GM18907 (cell line): Measurements from ENCODE around the gene HAUS7.
A peak's percentile ranks its signal among the peaks of the same experiment; 100 is the strongest.

Experiments
- ATAC-seq: cut with Tn5 transposase; IDR thresholded peaks from one replicate; pipeline ENCODE4 v1.9.1; 2021; ENCODE audit warnings: mild to moderate bottlenecking, moderate library complexity; ENCODE audit not compliant: unreplicated experiment

The HAUS7 gene

DNA sequence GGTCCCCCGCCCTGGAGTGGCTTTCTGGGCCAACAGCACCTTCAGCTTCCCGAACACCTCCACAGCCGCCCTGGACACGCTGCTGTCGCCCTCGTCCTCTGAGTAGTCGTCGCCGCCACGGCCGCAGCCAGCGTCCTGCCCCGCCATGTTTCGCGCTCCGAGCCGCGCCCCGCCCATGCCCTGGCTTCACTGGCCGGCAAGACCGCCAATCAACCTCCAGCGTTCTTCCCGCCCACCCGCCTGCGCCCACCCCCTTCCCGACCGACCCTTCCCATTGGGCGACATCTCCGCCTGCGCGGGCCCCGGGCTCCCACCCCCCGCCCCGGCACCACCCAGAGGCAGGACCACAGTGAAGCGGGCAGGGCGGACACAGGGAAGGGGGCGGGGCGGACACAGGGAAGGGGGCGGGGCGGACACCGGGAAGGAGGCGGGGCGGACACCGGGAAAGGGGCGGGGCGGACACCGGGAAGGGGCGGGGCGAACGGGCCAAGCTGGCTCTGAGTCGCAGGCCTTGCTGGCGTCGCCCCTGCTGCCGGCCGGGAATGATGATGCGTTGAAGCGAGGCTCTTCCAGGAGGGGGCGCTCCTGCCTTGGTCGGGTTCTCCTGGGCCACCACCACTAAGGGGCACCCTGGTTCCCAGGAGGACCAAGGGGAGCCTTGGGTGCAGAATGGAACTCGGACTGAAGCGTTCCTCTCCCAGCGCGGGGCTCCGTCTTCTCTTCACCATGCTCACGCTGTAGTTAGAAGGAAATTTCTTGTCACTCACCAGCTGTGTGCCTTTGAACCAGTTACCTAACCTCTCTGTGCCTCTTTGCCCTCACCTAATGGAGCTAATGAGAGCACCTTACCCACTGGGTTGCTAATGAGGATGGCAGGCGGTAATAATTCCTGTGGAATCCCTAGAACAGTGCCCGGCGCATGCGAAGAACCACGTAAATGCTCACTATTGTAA is at the start of gene HAUS7:
HAUS7 (minus strand) TSS at position 166 of the 953 bp plus-strand sequence; CDS start at position 147, 19 bp downstream.
- ATAC-seq, result peak; percentile 75

DNA sequence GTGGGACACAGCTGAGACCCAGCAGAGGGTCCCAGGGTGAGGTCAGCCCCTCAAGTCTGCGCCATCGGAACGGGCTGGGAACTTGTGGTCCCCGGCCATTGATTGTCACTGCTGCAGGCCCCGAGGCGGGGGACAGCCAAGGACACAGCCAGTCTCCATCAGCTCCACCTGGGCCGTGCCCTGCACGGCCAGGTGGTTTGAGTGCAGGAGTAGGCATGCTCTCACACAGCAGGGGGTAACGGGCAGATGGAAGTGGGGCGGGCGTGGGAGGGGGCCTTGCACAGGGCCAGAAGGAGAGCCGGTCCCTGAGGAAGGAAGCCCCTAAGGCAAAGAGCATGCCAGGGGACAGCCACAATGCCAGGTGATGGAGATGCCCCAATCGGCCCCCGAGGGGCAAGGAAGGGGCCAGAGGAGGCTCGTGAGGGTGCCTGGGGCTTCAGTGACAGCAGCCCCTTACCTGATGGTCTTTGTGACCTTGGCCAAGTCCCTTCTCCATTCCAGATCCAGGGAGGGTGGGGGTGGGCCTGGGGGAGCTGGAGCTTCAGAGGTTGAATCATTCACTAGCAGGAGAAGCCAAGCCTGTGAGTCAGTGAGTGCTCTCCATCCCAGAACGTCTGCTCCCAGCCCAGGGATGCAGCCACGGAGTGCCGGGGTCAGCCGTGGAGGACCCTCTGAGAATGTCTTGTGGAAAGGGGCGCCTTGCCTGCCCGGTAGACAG is 49.4 kb upstream of the HAUS7 start:
- no peak for ATAC-seq

DNA sequence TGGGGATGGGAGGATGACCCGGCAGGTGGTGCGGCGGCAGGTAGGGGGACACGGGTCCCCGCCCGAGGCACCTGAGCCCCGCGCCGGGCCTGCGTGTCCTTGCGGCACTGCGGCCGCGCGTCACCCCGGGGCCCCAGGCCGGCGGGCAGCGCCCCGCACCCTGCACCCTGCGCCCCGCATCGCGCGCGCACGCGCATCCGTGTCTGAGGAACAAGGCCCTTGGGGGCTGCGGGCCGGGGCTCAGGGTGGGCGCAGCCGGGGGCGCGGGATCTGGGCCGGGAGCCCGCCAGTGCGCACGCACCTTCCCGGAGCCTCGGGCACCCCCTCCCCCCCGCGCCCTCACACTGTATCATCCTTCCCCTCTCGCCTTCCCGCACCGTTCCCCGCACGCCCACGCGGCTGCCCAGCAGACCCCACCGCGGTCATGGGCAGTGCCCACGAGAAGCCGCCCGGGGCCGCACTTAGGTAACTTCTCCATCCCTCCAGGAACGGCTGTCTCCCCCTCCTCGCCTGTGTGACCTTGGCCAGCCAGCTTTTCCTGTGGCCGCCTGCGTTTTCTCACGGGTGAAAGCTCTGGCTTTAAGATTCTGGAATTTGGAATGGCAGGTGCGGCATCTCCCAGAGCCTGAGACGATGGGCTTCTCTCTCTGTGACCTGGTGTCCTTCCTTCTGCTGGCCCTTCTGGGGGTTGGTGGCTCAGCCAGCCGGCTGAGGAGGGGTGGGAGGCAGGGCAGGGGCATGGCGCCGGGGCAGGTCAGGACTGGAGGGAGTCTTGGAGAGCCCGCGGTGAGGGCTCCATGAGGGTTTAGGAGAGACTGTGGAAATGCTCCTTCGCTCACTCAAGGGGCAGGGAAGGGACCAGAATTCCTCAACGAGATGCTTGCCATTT is 47.8 kb upstream of the HAUS7 start:
- no peak for ATAC-seq

DNA sequence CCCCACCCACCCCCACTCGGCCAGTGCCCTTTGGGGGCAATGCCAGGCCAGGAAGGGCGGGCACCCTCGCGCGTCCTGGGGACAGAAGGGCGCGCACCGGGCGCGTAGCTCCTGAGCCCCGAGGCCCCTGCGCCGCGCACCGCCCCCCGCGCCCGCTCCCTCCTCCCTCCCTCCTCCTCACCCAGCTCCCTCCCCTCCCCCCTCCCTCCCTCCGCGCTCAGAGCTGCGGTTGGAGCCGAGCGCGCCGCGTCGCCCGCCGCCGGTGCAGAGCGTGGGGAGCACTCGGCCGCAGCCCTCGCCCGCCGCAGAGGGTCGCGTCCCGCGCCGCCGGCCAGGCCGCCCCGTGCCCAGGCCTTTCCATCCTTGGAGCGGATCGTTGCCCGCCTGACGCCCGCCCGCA is 47.0 kb upstream of the HAUS7 start, which contains the start of gene ATP2B3:
ATP2B3 (plus strand) TSS at position 220 of the 400 bp plus-strand sequence. CDS start 18,606 bp downstream, outside the sequence.
- ATAC-seq, result no peak

DNA sequence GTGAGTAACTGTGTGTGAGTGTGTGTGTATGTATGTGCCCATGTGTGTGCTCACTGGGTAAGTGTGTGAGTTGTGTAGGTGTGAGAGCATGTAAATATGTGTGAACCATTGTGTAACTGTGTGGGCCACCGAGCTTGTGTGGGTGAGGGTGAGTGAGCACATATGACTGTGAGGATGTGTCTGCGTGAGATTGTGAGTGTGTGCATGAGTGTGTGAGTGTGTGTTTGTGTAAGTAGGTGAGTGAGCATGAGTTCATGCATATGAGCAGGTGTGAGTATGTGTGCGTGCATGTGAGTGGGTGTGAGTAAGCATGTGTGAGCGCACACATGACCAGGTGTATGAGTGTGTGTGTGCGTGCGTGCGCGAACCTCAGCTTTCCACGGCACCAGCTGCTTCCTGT is 45.7 kb upstream of the HAUS7 start:
- no peak for ATAC-seq

DNA sequence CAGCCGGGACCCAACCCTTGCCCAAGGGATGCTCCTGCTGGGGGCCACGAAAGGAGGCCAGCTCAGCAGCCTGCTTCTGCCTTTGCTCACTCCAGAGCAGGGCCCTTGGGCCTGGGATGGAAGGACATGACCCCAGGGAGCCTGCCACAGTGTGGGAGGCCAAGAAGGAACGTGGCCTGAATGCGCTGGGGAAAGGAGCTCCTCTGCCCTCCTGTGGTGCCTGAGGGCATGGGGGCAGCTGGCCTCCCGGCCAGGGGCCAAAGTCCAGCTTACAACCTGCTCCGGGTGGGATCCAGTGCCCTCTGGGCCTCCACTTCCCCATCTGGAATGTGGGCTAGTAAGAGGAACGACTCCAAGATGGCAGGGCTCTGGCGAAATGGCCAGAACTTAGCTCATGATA is 45.1 kb upstream of the HAUS7 start:
- no peak for ATAC-seq

DNA sequence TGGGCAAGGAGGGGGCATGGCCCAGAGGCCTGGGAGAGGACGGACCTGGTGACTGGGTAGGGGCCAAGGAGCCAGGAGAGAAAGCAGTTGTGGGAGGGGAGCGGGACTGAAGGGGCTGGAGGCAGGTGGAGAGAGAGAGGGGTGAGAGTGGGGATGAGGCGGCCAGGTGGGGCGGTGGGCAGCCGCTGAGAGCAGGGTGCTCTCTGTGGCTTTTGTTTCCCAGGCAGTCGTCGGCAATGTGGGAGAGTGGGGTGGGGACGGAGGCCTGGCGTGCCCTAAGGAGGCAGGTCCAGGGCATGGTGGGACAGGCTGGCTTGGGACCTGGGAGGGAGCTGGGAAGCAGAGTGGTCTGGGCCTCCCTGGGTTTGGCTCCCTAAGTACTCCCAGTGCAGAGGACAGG is 43.9 kb upstream of the HAUS7 start:
- ATAC-seq, result no peak

DNA sequence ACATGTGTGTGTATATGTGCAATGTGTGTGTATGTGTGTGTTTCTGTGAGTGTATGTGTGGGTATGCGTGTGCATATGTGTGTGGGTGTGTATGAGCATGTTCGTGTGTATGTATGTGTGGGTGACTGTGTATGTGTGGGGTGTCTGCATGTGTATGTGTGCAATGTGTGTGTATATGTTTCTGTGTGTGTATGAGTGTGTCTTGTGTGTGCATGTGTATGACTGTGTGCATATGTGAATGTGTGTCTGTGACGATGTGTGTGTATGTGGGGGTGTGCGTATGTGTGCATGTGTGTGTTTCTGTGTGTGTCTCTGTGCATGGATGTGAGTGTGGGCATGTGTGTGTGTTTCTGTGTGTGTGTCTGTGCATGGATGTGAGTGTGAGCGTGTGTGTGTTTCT is 42.9 kb upstream of the HAUS7 start:
- no peak for ATAC-seq

DNA sequence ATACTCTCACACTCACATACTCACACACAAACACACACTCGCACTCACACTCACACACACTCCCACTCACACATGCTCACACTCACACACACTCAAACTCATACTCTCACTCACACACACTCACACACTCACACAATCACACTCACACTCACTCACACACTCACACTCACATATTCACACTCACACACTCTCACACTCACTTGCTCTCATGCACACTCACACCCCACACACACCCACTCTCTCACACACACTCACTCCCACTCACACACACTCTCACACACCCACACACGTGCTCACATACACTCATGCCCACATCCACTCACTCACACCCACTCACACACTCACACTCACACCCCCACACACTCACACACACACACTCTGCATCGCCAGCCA is 42.1 kb upstream of the HAUS7 start:
- no peak for ATAC-seq

DNA sequence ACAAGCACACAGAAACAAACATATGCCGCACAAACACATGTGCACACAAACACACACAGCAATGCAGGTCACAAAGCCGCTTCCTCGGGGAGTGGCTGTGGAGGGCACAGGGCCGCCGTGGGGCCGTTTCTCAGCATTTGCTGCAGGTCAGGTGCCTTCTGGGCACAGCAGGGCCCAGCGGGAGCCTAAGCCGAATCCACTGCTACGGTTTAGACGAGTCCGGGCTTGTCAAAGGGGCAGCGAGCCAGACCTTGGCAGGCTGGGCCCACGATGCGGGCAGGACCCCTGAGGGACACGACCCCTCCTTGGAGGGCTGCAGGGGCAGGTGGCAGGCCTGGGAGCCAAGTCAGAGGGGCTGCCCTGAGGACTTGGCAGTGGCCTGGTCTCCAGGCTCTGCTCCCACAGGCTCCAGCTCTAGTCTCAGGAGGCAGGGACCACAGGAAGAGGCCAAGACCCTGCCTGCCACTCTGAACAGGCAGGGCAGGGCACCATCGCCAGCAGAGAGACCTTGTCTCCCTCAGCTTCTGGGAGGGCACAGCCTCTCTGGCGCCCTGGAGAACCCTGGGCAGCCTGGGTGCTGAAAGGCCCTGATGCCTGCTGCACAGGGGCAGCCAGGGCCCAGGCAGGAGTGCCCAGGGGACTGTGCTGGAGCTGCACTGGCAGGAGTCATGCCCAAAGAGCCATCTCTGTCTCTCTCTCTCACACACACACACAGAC is 41.6 kb upstream of the HAUS7 start:
- ATAC-seq, result no peak

DNA sequence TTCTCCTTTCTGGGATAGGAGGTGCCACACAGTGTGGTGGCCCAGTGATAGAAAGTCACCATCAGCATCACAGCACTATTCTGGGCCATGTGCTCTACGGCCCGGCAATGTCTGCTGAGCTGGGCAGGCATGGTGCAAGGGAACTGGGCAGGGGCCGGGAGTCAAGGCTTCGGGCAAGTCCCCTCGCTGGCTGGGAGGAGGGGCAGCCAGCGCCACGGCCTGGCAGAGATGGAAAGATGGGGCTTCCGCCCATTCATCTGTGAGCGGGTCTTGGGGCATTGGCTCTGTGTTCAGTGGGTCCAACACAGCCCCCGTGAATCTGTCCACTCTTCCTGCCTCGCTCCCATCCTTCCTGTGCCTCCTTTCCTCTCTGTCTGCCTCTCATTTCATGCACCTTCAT is 40.0 kb upstream of the HAUS7 start:
- no peak for ATAC-seq

DNA sequence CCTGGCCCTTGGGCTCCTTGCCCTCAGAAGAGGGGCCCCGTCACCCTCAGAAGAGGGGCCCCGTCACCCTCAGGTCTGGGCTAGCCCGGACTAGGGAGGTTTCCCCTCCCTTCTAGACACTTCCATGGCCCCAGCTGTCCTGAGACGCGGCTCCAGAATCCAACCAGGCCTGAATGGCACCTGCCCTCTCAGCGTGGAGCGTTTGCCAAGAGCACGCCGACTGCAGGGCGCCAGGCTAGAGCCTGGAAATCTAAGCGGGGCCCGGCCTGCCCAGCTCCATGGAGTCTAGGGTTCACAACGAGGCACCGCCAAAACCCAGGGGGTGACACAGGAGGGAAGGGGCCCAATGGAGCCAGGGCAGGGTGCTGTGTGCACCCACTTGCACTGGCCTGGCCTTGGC is 39.2 kb upstream of the HAUS7 start:
- no peak for ATAC-seq

DNA sequence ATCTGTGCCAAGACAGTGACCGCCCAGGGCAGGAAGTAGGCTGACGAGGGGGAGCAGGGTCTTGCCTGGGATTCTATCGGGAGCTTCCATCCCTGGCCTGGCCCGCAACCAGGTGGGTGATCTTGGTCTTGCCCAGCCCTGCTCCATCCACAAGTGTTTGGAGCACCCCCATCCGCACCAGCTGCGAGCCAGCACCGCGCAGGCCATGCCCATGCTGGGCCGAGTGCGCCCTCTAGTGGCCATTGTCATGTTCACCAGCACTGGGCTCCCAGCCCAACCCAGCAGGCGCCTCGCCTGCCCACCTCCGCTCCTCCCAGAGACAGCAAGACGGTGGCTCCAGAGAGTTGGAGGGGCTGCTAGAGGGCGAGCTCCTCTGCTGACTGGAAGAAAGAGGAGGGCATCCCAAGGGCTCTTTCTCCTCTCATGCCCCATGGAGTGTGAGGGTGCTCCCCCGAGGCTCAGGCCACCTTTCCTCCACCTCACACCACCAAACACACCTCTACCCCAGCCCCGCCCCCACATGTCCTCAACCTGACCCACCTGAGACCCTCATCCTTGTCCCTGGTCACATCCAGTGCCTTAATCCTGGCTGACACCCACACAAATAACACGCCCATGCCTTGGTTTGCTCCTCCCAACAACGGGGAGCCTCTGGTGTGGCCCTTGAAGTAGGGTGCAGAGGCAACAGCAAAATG is 37.3 kb upstream of the HAUS7 start:
- ATAC-seq, result peak; percentile 90

DNA sequence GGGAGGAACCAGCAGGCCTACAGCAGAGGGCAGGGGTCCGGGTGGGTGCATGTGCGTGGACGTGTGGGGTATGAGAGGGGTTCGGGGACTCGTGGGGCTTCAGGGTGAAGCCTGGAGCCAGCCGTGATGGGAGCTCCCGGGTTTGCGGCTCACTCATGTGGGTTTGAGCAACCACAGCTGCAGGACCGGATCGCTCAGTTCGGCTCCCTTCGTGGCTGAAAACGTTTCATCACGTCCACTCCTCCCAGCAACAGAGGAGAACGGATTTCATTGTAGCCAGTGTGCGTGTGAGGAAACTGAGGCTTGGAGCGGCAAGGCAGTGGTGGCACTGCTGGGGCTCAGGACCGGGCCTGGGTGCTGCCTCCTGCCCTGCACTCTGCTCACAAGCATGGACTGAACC is 35.0 kb upstream of the HAUS7 start:
- no peak for ATAC-seq

DNA sequence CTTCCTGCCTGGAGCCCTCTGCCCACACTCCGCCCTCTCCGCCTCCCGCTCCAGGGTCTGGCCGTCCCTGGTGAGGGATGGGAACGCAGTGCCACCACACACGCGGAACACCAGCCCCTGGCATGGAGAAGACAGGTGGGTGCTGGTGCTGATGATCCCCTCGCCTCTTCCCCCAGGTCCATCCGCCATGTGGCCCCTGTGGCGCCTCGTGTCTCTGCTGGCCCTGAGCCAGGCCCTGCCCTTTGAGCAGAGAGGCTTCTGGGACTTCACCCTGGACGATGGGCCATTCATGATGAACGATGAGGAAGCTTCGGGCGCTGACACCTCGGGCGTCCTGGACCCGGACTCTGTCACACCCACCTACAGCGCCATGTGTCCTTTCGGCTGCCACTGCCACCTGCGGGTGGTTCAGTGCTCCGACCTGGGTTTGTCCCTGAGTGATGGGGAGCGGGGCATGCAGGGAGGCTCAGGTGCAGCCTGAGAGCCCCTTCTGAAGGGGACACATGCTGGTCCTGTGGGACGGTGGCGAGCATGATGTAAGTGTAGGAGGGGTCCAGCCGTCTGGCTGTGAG is 34.2 kb upstream of the HAUS7 start:
- no peak for ATAC-seq

DNA sequence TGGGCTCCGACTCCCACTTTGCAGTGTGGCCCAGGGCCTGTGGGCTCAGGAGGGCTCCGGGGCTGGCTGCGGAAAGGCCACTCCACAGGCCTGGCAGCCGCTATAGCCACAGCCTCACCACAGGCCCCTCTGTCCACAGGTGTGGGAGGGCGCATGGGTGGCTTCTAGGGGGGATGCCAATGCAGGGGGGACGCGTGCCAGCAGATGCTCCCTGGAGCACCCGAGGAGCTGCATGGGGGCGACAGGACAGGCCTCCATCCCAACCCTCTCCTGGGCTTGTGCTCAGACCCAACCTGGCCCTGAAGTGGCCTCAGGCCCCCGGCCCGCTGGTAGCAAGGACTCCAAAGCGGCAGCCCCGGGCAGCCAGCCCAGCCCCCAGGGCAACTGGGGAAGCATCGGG is 32.4 kb upstream of the HAUS7 start:
- no peak for ATAC-seq

DNA sequence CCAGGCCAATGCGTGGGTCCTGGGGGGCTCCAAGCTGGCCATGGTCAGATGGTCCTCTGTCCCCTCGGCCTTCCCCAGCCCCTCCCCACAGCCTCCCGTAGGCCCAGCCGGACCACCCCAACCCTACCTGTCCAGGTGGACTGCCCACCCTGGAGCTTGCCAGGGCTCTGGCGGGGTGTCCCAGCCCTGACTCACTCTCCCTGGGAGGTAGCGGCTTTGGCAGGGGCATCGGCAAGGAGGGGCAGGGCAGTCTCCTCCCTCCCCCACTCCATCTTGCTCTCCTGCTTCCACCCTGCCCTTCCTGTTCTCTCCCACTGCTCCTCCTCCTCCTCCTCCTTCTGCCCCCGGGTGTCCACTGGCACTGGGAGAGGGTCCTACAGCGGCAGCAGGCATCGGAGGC is 31.8 kb upstream of the HAUS7 start:
- no peak for ATAC-seq

DNA sequence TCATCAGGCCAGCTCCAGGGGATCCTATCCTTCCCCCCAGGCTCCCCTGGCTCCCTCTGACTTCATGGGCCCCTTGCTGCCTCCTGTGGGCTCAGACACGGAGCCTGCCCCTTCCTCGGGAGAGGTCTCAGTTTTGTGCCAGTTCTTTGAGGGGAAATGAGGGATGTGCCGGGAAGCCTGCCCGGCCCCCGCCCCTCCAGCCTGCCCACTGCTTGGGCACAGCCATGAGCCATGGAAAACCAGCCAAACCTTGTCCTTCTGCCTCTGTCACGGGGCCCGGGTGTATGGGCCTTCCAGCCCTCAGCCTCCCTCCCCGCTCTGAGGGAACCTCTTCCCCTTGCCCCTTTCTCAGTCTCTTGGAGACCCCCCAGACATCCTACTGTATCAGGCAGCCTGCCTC is 31.2 kb upstream of the HAUS7 start:
- ATAC-seq, result no peak

DNA sequence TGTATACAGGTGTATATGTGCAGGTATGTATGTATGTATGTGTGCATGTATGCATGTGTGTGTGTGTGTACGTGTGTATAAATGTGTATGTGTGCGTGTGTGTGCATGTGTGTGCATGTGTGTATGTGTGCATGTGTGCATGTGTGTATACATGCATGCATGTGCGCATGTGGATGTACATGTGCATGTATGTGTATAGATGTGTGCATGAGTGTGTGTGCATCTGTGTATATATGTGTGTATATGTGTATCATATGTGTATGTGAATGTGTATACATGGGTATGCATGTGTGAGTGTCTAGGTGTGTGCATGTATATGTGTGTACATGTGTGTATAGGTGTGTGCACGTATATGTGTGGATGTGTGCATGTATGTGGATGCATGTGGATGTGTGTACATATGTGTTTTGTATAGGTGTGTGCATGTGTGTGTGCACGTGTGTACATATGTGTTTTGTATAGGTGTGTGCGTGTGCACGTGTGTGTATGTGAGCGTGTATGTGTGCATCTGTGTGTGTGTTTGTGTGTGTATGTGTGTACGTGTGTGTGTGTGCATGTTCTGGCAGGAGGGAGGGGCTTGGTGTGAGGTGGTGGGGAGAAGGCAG is 30.4 kb upstream of the HAUS7 start:
- ATAC-seq, result no peak
